IMR-90 (cell line): ENCODE data around the gene TAB2. TPM values are rescaled to one million over a fixed set of nuclear protein-coding genes. Genes with fewer than 3 reads are reported as not detected.

Experiments
- ATAC-seq: fragments of 200-7000 bp; cut with Tn5 transposase; 2 replicates; pipeline ENCODE4 v1.9.1; 2020; ENCODE audit warnings: low read depth, mild to moderate bottlenecking, moderate library complexity
- BruUV-seq: library from RNA; stranded (reverse); fragments of 400-500 nt; replicated peaks from 2 replicates; lab custom pipeline; 2021; lab: Mats Ljungman, UMichigan
- CTCF ChIA-PET: fragments of 300-600 bp; formaldehyde crosslinking; extraction: SDS; loops from one replicate; lab custom pipeline; 2021; ENCODE audit warnings: antibody characterized with exemption; lab: Yijun Ruan, JAX
- POLR2A ChIA-PET: fragments of 300-600 bp; sonication (Branson Sonifier 250); formaldehyde crosslinking; loops from one replicate; lab custom pipeline; 2022; ENCODE audit warnings: antibody characterized with exemption; ENCODE audit not compliant: unreplicated experiment; lab: Charles Lee
- DNase-seq: peaks from one replicate; pipeline ENCODE4 v3.0.0; 2013
- H2AFZ ChIP-seq: replicated peaks from 2 replicates; pipeline ENCODE3; 2013; ENCODE audit warnings: low read length, mild to moderate bottlenecking; ENCODE audit not compliant: poor library complexity
- H2AK5ac ChIP-seq: 2 replicates; pipeline ENCODE4 v1.6.1; 2013; ENCODE audit warnings: low read depth, low read length, inconsistent platforms
- H2AK9ac ChIP-seq: replicated peaks from 2 replicates; pipeline ENCODE3; 2013; ENCODE audit warnings: mild to moderate bottlenecking, low read depth, low read length, moderate library complexity; ENCODE audit not compliant: poor library complexity
- H2BK120ac ChIP-seq: 2 replicates; pipeline ENCODE4 v1.6.1; 2013; ENCODE audit warnings: low read depth, low read length, inconsistent platforms
- H2BK15ac ChIP-seq: 3 replicates; pipeline ENCODE4 v1.6.1; 2013; ENCODE audit warnings: low read depth, low read length, inconsistent platforms
- H2BK20ac ChIP-seq: 2 replicates; pipeline ENCODE4 v1.6.1; 2013; ENCODE audit warnings: low read depth, mild to moderate bottlenecking, inconsistent platforms, low read length, moderate library complexity
- H2BK5ac ChIP-seq: 2 replicates; pipeline ENCODE4 v1.6.1; 2013; ENCODE audit warnings: mild to moderate bottlenecking, low read depth, low read length, inconsistent platforms; ENCODE audit not compliant: poor library complexity, severe bottlenecking
- H3K14ac ChIP-seq: replicated peaks from 2 replicates; pipeline ENCODE4 v1.6.1; 2013; ENCODE audit warnings: low read depth, low read length, inconsistent platforms
- H3K18ac ChIP-seq: 2 replicates; pipeline ENCODE4 v1.6.1; 2013; ENCODE audit warnings: low read depth, low read length, control low read depth
- H3K23ac ChIP-seq: 2 replicates; pipeline ENCODE4 v1.6.1; 2013; ENCODE audit warnings: low read depth, low read length, inconsistent platforms
- H3K27ac ChIP-seq: 2 replicates; pipeline ENCODE4 v1.5.1; 2013; ENCODE audit warnings: mild to moderate bottlenecking, control low read depth, low read length; ENCODE audit not compliant: insufficient read depth
- H3K27me3 ChIP-seq: 2 replicates; pipeline ENCODE4 v1.6.1; 2013; ENCODE audit warnings: low read length; ENCODE audit not compliant: control insufficient read depth, insufficient read depth
- H3K36me3 ChIP-seq: 2 replicates; pipeline ENCODE4 v1.6.1; 2013; ENCODE audit warnings: low read length, mixed read lengths; ENCODE audit not compliant: control insufficient read depth, insufficient read depth
- H3K4ac ChIP-seq: 2 replicates; pipeline ENCODE4 v1.6.1; 2013; ENCODE audit warnings: low read depth, low read length, inconsistent platforms
- H3K4me1 ChIP-seq: 2 replicates; pipeline ENCODE4 v1.6.1; 2013; ENCODE audit warnings: low read length, mixed read lengths; ENCODE audit not compliant: control insufficient read depth, insufficient read depth
- H3K4me2 ChIP-seq: 2 replicates; pipeline ENCODE4 v1.6.1; 2013; ENCODE audit warnings: low read depth, mild to moderate bottlenecking, control low read depth, low read length, moderate library complexity
- H3K4me3 ChIP-seq: 2 replicates; pipeline ENCODE4 v1.5.1; 2013; ENCODE audit warnings: low read depth, mild to moderate bottlenecking, control low read depth, low read length, moderate library complexity; ENCODE audit not compliant: insufficient read depth
- H3K56ac ChIP-seq: 2 replicates; pipeline ENCODE4 v1.6.1; 2013; ENCODE audit warnings: low read length, inconsistent platforms; ENCODE audit not compliant: insufficient read depth; ENCODE audit errors: extremely low read depth
- H3K79me1 ChIP-seq, 2 experiments: 2 replicates each; pipeline ENCODE4 v1.6.1; 2013; ENCODE audit warnings: low read length in 2 of 2, inconsistent platforms in 1 of 2, low read depth in 1 of 2
- H3K9ac ChIP-seq: 2 replicates; pipeline ENCODE4 v1.6.1; 2013; ENCODE audit warnings: low read depth, low read length, control low read depth
- H3K9me1 ChIP-seq: 2 replicates; pipeline ENCODE4 v1.6.1; 2013; ENCODE audit warnings: low read length, inconsistent platforms; ENCODE audit not compliant: insufficient read depth
- H3K9me3 ChIP-seq: 2 replicates; pipeline ENCODE4 v1.6.1; 2013; ENCODE audit warnings: low read length; ENCODE audit not compliant: control insufficient read depth, insufficient read depth
- H4K20me1 ChIP-seq: 2 replicates; pipeline ENCODE4 v1.6.1; 2013; ENCODE audit warnings: low read length, inconsistent platforms; ENCODE audit not compliant: insufficient read depth
- H4K5ac ChIP-seq: 2 replicates; pipeline ENCODE4 v1.6.1; 2013; ENCODE audit warnings: mild to moderate bottlenecking, low read depth, low read length, control low read depth
- H4K8ac ChIP-seq, 2 experiments: 2 replicates each; pipeline ENCODE4 v1.6.1; 2013; ENCODE audit warnings: low read depth in 2 of 2, low read length in 2 of 2, control low read depth in 1 of 2, inconsistent platforms in 1 of 2
- H4K91ac ChIP-seq: 2 replicates; pipeline ENCODE4 v1.6.1; 2013; ENCODE audit warnings: low read depth, low read length, inconsistent platforms; ENCODE audit not compliant: insufficient read depth
- BHLHE40 ChIP-seq: fragments of 150-350 bp; IDR thresholded peaks from 2 replicates; pipeline ENCODE4 v1.6.1; 2016; ENCODE audit warnings: mild to moderate bottlenecking, low read depth, low read length
- CEBPB ChIP-seq: IDR thresholded peaks from 2 replicates; pipeline ENCODE4 v1.6.1; 2012; ENCODE audit warnings: low read depth, low read length, improper control_type of control experiment
- CHD1 ChIP-seq: IDR thresholded peaks from 2 replicates; pipeline ENCODE4 v1.6.1; 2012; ENCODE audit warnings: low read depth, low read length, improper control_type of control experiment
- FOS ChIP-seq: fragments of 150-350 bp; IDR thresholded peaks from 2 replicates; pipeline ENCODE4 v1.6.1; 2016; ENCODE audit warnings: low read depth, low read length
- NFE2L2 ChIP-seq: fragments of 150-350 bp; IDR thresholded peaks from 2 replicates; pipeline ENCODE4 v1.6.1; 2016; ENCODE audit warnings: low read depth, mild to moderate bottlenecking, low read length
- POLR2A ChIP-seq: IDR thresholded peaks from 2 replicates; pipeline ENCODE4 v1.6.1; 2012; ENCODE audit warnings: mild to moderate bottlenecking, low read depth, low read length
- RAD21 ChIP-seq: IDR thresholded peaks from 2 replicates; pipeline ENCODE4 v1.6.1; 2012; ENCODE audit warnings: low read length, improper control_type of control experiment
- dilution Hi-C: fragments of 300-500 bp; cut with HindIII; formaldehyde crosslinking; loops from one replicate; pipeline ENCODE4 v1.14.3; 2018; ENCODE audit warnings: low sequenced_read_pairs; ENCODE audit not compliant: unreplicated experiment
- in situ Hi-C: fragments of 300-500 bp; cut with MboI; formaldehyde crosslinking; loops from 3 replicates; pipeline ENCODE4 v1.14.3; 2019; ENCODE audit warnings: low sequenced_read_pairs, inconsistent platforms, mixed read lengths
- intact Hi-C: fragments of 100-400 bp; cut with micrococcal nuclease; formaldehyde crosslinking; loops from 2 replicates; pipeline ENCODE4 v1.10.0; 2022
- polyA plus RNA-seq, 3 experiments: library from polyadenylated mRNA; depleted of rRNA; stranded (reverse); fragments of >200 nt; gene quantifications; 2 replicates each; pipeline ENCODE4 v1.2.3, GENCODE V29; 2012; ENCODE audit warnings: low replicate concordance in 1 of 3
- total RNA-seq: library from RNA; depleted of rRNA; stranded (reverse); fragments of >200 nt; gene quantifications from 2 replicates; pipeline ENCODE4 v1.2.3, GENCODE V29; 2012

TAB2 gene
- total and polyA plus RNA-seq, 2 of the 4 experiments (the other 2 are of a cell fraction): 20.8 to 25.3 TPM

GRCh38 chr6:149392535-149392934 is 75.0 kb downstream of the TAB2 start:
- Histone ChIP-seq H3K27me3 (no peaks in the 10 kb centered on the region), H3K9me1 (peaks cover 4% of the 10 kb centered on the region), H3K4ac (no peak overlapping the region), H3K18ac (no peak overlapping the region; the same call in 1 of the 2 replicates), H3K56ac (no peak overlapping the region), H3K9me3 (no peaks in the 10 kb centered on the region), H3K4me3 (no peak overlapping the region), H3K4me2 (peak overlapping the region; percentile 44; the same call in 1 of the 2 replicates), H2BK15ac (no peak overlapping the region), H3K79me1 (peaks cover 24 to 40% of the 10 kb centered on the region in 2 experiments), H4K8ac (no peak overlapping the region), H3K27ac (no peak overlapping the region), H3K36me3 (peaks cover 8% of the 10 kb centered on the region), H3K4me1 (peaks cover 3% of the 10 kb centered on the region), H4K20me1 (peaks cover 25% of the 10 kb centered on the region; the same call in 1 of the 2 replicates), H2AFZ (no peak overlapping the region), H2AK5ac (no peak overlapping the region), H2BK20ac (no peak overlapping the region), H2AK9ac (no peak overlapping the region), H3K23ac (peak overlapping the region; percentile 58), H2BK5ac (no peak overlapping the region), H2BK120ac (no peak overlapping the region), H4K5ac (no peak overlapping the region), H3K9ac (no peak overlapping the region), H3K14ac (peak overlapping the region; percentile 38; the same call in 1 of the 2 replicates), H4K91ac (no peak overlapping the region)
- no TSS peak for BruUV-seq
- DNase-seq: no peak
- ATAC-seq: no peak
- dilution Hi-C loops: no loop called here
- in situ Hi-C loops: no loop called here
- intact Hi-C loops: no loop called here
- TF ChIP-seq BHLHE40 (no peak), CHD1 (no peak), RAD21 (no peak), NFE2L2 (no peak), FOS (no peak), POLR2A (no peak), CEBPB (no peak)
- POLR2A ChIA-PET: no interaction called here
- CTCF ChIA-PET: no interaction called here
